ENCODE measurements around the gene AQP7. TPM values are rescaled to one million over a fixed set of nuclear protein-coding genes. Genes with fewer than 3 reads are reported as not detected.

AQP7 gene
- total RNA-seq, 2 experiments from 2014 or later = 0.23 to 0.35 TPM

- Mint-ChIP-seq H3K27ac (peak overlapping the region; percentile 47), H3K4me1 (peaks cover 76% of the 10 kb centered on the region), H3K9me3 (no peaks in the 10 kb centered on the region), H3K36me3 (ENCODE audit: low read depth) (peaks cover 51% of the 10 kb centered on the region), H3K27me3 (no peaks in the 10 kb centered on the region), H3K4me3 (no peak overlapping the region)
- no peak for DNase-seq
- ChIA-PET POLR2A (no interaction called here), CTCF (interaction anchor here (1.2 to 4.8 kb wide), 3 partner anchors 9 to 25 kb away, joined by 3 to 19 read pairs (median 7); no protein-coding TSS in a partner anchor)
These were observed 38.2 kb upstream of the AQP7 start for GRCh38 chr9:33440609-33441008.

- no peak for DNase-seq
- POLR2A ChIA-PET = no interaction called here
- CTCF ChIA-PET = interaction anchor here (0.8 to 1.5 kb wide), 3 partner anchors 10 to 19 kb away, joined by 3 to 7 read pairs (median 3); no protein-coding TSS in a partner anchor
- no peaks in the 10 kb centered on the region for H3K9me3 Mint-ChIP-seq
- H3K27ac Mint-ChIP-seq = peak overlapping the region; percentile 47
- peaks cover 76% of the 10 kb centered on the region for H3K4me1 Mint-ChIP-seq
- peaks cover 48% of the 10 kb centered on the region for H3K36me3 Mint-ChIP-seq (ENCODE audit: low read depth)
- no peak overlapping the region for H3K4me3 Mint-ChIP-seq
- no peaks in the 10 kb centered on the region for H3K27me3 Mint-ChIP-seq
These were observed 37.8 kb upstream of the AQP7 start for GRCh38 chr9:33440204-33440603.

GRCh38 chr9:33439731-33440130 is 37.4 kb upstream of the AQP7 start:
- no peaks in the 10 kb centered on the region for H3K9me3 Mint-ChIP-seq
- POLR2A ChIA-PET = no interaction called here
- peaks cover 43% of the 10 kb centered on the region for H3K36me3 Mint-ChIP-seq (ENCODE audit: low read depth)
- no peak for DNase-seq
- H3K27ac Mint-ChIP-seq = no peak overlapping the region
- H3K27me3 Mint-ChIP-seq = no peaks in the 10 kb centered on the region
- peaks cover 73% of the 10 kb centered on the region for H3K4me1 Mint-ChIP-seq
- CTCF ChIA-PET = interaction anchor here (0.6 to 1.5 kb wide), 5 partner anchors 10 to 27 kb away, joined by 3 to 7 read pairs (median 3); no protein-coding TSS in a partner anchor
- H3K4me3 Mint-ChIP-seq = no peak overlapping the region

- Mint-ChIP-seq H3K27ac (no peak overlapping the region), H3K4me3 (no peak overlapping the region), H3K4me1 (peaks cover 70% of the 10 kb centered on the region), H3K36me3 (ENCODE audit: low read depth) (peaks cover 39% of the 10 kb centered on the region), H3K9me3 (no peaks in the 10 kb centered on the region), H3K27me3 (no peaks in the 10 kb centered on the region)
- no peak for DNase-seq
- POLR2A ChIA-PET = no interaction called here
- CTCF ChIA-PET = interaction anchor here (0.6 to 1.5 kb wide), 6 partner anchors 11 to 40 kb away, joined by 3 to 7 read pairs (median 3); no protein-coding TSS in a partner anchor
These were observed 36.7 kb upstream of the AQP7 start for GRCh38 chr9:33438926-33439680.

GRCh38 chr9:33437898-33438297 is 35.5 kb upstream of the AQP7 start:
- peaks cover 64% of the 10 kb centered on the region for H3K4me1 Mint-ChIP-seq
- CTCF ChIA-PET = interaction anchor here (0.7 to 1.8 kb wide), 9 partner anchors 10 to 132 kb away, joined by 3 to 8 read pairs (median 4); partner anchors contain the start of gene AQP3

GRCh38 chr9:33437205-33437604 is 34.8 kb upstream of the AQP7 start:
- H3K4me3 Mint-ChIP-seq = no peak overlapping the region
- no peak for DNase-seq
- peaks cover 60% of the 10 kb centered on the region for H3K4me1 Mint-ChIP-seq
- POLR2A ChIA-PET = no interaction called here
- peaks cover 25% of the 10 kb centered on the region for H3K36me3 Mint-ChIP-seq (ENCODE audit: low read depth)
- peak overlapping the region; percentile 63 for H3K27ac Mint-ChIP-seq
- CTCF ChIA-PET = interaction anchor here (1.2 to 1.8 kb wide), 4 partner anchors 10 to 29 kb away, joined by 4 to 8 read pairs (median 6); partner anchors contain the start of gene AQP3
- H3K27me3 Mint-ChIP-seq = no peaks in the 10 kb centered on the region
- H3K9me3 Mint-ChIP-seq = no peaks in the 10 kb centered on the region

More at GRCh38 chr9:33437898-33438297, 35.5 kb upstream of the AQP7 start:
- no peaks in the 10 kb centered on the region for H3K27me3 Mint-ChIP-seq
- peak overlapping the region; percentile 50 for H3K27ac Mint-ChIP-seq
- peaks cover 30% of the 10 kb centered on the region for H3K36me3 Mint-ChIP-seq (ENCODE audit: low read depth)
- POLR2A ChIA-PET = no interaction called here
- DNase-seq = no peak
- H3K9me3 Mint-ChIP-seq = no peaks in the 10 kb centered on the region
- H3K4me3 Mint-ChIP-seq = no peak overlapping the region

GRCh38 chr9:33436445-33436844 is 34.1 kb upstream of the AQP7 start:
- ChIA-PET POLR2A (no interaction called here), CTCF (interaction anchor here (0.6 to 7.2 kb wide), 6 partner anchors 17 to 334 kb away, joined by 3 to 38 read pairs (median 6); no protein-coding TSS in a partner anchor)
- no peak for DNase-seq
- Mint-ChIP-seq H3K27ac (peak overlapping the region; percentile 63), H3K4me1 (peaks cover 55% of the 10 kb centered on the region), H3K36me3 (ENCODE audit: low read depth) (peaks cover 17% of the 10 kb centered on the region), H3K27me3 (no peaks in the 10 kb centered on the region), H3K4me3 (no peak overlapping the region), H3K9me3 (no peaks in the 10 kb centered on the region)

- H3K27ac Mint-ChIP-seq = peak overlapping the region; percentile 58
These were observed 33.5 kb upstream of the AQP7 start for GRCh38 chr9:33435821-33436277.

GRCh38 chr9:33434317-33435105 is 32.1 kb upstream of the AQP7 start:
- no peak for DNase-seq
- Mint-ChIP-seq H3K27me3 (no peaks in the 10 kb centered on the region), H3K4me1 (peaks cover 40% of the 10 kb centered on the region), H3K9me3 (no peaks in the 10 kb centered on the region), H3K4me3 (no peak overlapping the region), H3K36me3 (ENCODE audit: low read depth) (no peaks in the 10 kb centered on the region), H3K27ac (peak overlapping the region; percentile 13)
- ChIA-PET POLR2A (no interaction called here), CTCF (interaction anchor here (0.6 to 7.2 kb wide), 7 partner anchors 13 to 480 kb away, joined by 3 to 38 read pairs (median 4); no protein-coding TSS in a partner anchor)

More at GRCh38 chr9:33435821-33436277, 33.5 kb upstream of the AQP7 start:
- Mint-ChIP-seq H3K36me3 (ENCODE audit: low read depth) (peaks cover 13% of the 10 kb centered on the region), H3K27me3 (no peaks in the 10 kb centered on the region), H3K4me3 (no peak overlapping the region), H3K4me1 (peaks cover 51% of the 10 kb centered on the region), H3K9me3 (no peaks in the 10 kb centered on the region)
- CTCF ChIA-PET = interaction anchor here (1.0 to 7.2 kb wide), 3 partner anchors 19 to 31 kb away, joined by 3 to 38 read pairs (median 6); no protein-coding TSS in a partner anchor
- no peak for DNase-seq
- POLR2A ChIA-PET = no interaction called here

- POLR2A ChIA-PET = no interaction called here
- H3K27ac Mint-ChIP-seq = no peak overlapping the region
- H3K27me3 Mint-ChIP-seq = no peaks in the 10 kb centered on the region
- peaks cover 34% of the 10 kb centered on the region for H3K4me1 Mint-ChIP-seq
- CTCF ChIA-PET = interaction anchor here (0.8 to 7.2 kb wide), 7 partner anchors 14 to 61 kb away, joined by 3 to 38 read pairs (median 4); no protein-coding TSS in a partner anchor
- no peak overlapping the region for H3K4me3 Mint-ChIP-seq
- no peak for DNase-seq
- H3K9me3 Mint-ChIP-seq = no peaks in the 10 kb centered on the region
- no peaks in the 10 kb centered on the region for H3K36me3 Mint-ChIP-seq (ENCODE audit: low read depth)
These were observed 31.5 kb upstream of the AQP7 start for GRCh38 chr9:33433871-33434270.

GRCh38 chr9:33431420-33431819 is 29.1 kb upstream of the AQP7 start:
- Mint-ChIP-seq H3K27me3 (no peaks in the 10 kb centered on the region), H3K27ac (no peak overlapping the region), H3K4me3 (no peak overlapping the region), H3K9me3 (no peaks in the 10 kb centered on the region), H3K4me1 (peaks cover 18% of the 10 kb centered on the region), H3K36me3 (ENCODE audit: low read depth) (no peaks in the 10 kb centered on the region)
- POLR2A ChIA-PET = no interaction called here
- no peak for DNase-seq
- CTCF ChIA-PET = interaction anchor here (1.3 to 7.2 kb wide), 4 partner anchors 14 to 35 kb away, joined by 4 to 38 read pairs (median 6); partner anchors contain the start of gene AQP3

- Mint-ChIP-seq H3K4me1 (peaks cover 15% of the 10 kb centered on the region), H3K9me3 (no peaks in the 10 kb centered on the region), H3K36me3 (ENCODE audit: low read depth) (no peaks in the 10 kb centered on the region), H3K4me3 (no peak overlapping the region), H3K27me3 (no peaks in the 10 kb centered on the region), H3K27ac (no peak overlapping the region)
- no peak for DNase-seq
- POLR2A ChIA-PET = no interaction called here
- CTCF ChIA-PET = interaction anchor here (1.3 to 7.2 kb wide), 4 partner anchors 14 to 36 kb away, joined by 4 to 38 read pairs (median 6); partner anchors contain the start of gene AQP3
These were observed 28.6 kb upstream of the AQP7 start for GRCh38 chr9:33430942-33431341.
